Measurements from ENCODE around the gene IGFBP4.

Gene IGFBP4

GRCh38 chr17:40493697-40494096 lies 50.4 kb downstream of the IGFBP4 start:
- Histone ChIP-seq H3K79me2 (ENCODE audit: control insufficient read depth, low read length) (no peaks in the 10 kb centered on the region), H3K36me3 (ENCODE audit: control insufficient read depth, low read length) (no peaks in the 10 kb centered on the region), H3F3A (ENCODE audit: control insufficient read depth, insufficient read depth) (no peaks in the 10 kb centered on the region), H3K27me3 (ENCODE audit: control insufficient read depth, low read length) (peaks cover 9% of the 10 kb centered on the region), H3K4me3 (ENCODE audit: low read length) (no peak overlapping the region), H3K27ac (ENCODE audit: low read depth, low read length) (no peak overlapping the region), H4K20me1 (ENCODE audit: control insufficient read depth, insufficient read depth, low read depth, low read length) (no peaks in the 10 kb centered on the region), H3K9me3 (ENCODE audit: control insufficient read depth, insufficient read depth, low read length) (no peaks in the 10 kb centered on the region), H3K4me2 (ENCODE audit: low read length) (no peak overlapping the region), H3K4me1 (ENCODE audit: control insufficient read depth, low read length) (peaks cover 10% of the 10 kb centered on the region), H3K9me2 (replicated peaks; ENCODE audit: control insufficient read depth, low read length) (no peaks in the 10 kb centered on the region)
- TF ChIP-seq EZH2phosphoT487 (IDR thresholded peaks at IDR 0.05; ENCODE audit: borderline replicate concordance, low read length) (no peak), CTCF (IDR thresholded peaks at IDR 0.05; ENCODE audit: low read depth, low read length, poor library complexity, severe bottlenecking) (no peak)

- Histone ChIP-seq H3K9me3 (ENCODE audit: control insufficient read depth, insufficient read depth, low read length) (no peaks in the 10 kb centered on the region), H4K20me1 (ENCODE audit: control insufficient read depth, insufficient read depth, low read depth, low read length) (no peaks in the 10 kb centered on the region), H3K27me3 (ENCODE audit: control insufficient read depth, low read length) (peaks cover 9% of the 10 kb centered on the region), H3K27ac (ENCODE audit: low read depth, low read length) (no peak overlapping the region), H3K4me1 (ENCODE audit: control insufficient read depth, low read length) (peaks cover 1% of the 10 kb centered on the region; the same call in 1 of the 2 replicates), H3K36me3 (ENCODE audit: control insufficient read depth, low read length) (no peaks in the 10 kb centered on the region), H3K4me3 (ENCODE audit: low read length) (no peak overlapping the region), H3F3A (ENCODE audit: control insufficient read depth, insufficient read depth) (no peaks in the 10 kb centered on the region), H3K9me2 (replicated peaks; ENCODE audit: control insufficient read depth, low read length) (no peaks in the 10 kb centered on the region), H3K79me2 (ENCODE audit: control insufficient read depth, low read length) (no peaks in the 10 kb centered on the region), H3K4me2 (ENCODE audit: low read length) (no peak overlapping the region)
- TF ChIP-seq EZH2phosphoT487 (IDR thresholded peaks at IDR 0.05; ENCODE audit: borderline replicate concordance, low read length): no peak
These were observed 51.9 kb downstream of the IGFBP4 start for GRCh38 chr17:40495140-40495539.

- H3K4me2 ChIP-seq (ENCODE audit: low read length): no peak overlapping the region
- H3K4me1 ChIP-seq (ENCODE audit: control insufficient read depth, low read length): no peaks in the 10 kb centered on the region
- no peaks in the 10 kb centered on the region for H3K36me3 ChIP-seq (ENCODE audit: control insufficient read depth, low read length)
- H3K9me3 ChIP-seq (ENCODE audit: control insufficient read depth, insufficient read depth, low read length): no peaks in the 10 kb centered on the region
- H3K9me2 ChIP-seq (replicated peaks; ENCODE audit: control insufficient read depth, low read length): no peaks in the 10 kb centered on the region
- no peak overlapping the region for H3K4me3 ChIP-seq (ENCODE audit: low read length)
- no peaks in the 10 kb centered on the region for H4K20me1 ChIP-seq (ENCODE audit: control insufficient read depth, insufficient read depth, low read depth, low read length)
- no peak overlapping the region for H3K27ac ChIP-seq (ENCODE audit: low read depth, low read length)
- H3K27me3 ChIP-seq (ENCODE audit: control insufficient read depth, low read length): peaks cover 7% of the 10 kb centered on the region
- H3F3A ChIP-seq (ENCODE audit: control insufficient read depth, insufficient read depth): no peaks in the 10 kb centered on the region
- TF ChIP-seq CTCF (IDR thresholded peaks at IDR 0.05; ENCODE audit: low read depth, low read length, poor library complexity, severe bottlenecking) (no peak), EZH2phosphoT487 (IDR thresholded peaks at IDR 0.05; ENCODE audit: borderline replicate concordance, low read length) (no peak)
- H3K79me2 ChIP-seq (ENCODE audit: control insufficient read depth, low read length): no peaks in the 10 kb centered on the region
These were observed 52.9 kb downstream of the IGFBP4 start for GRCh38 chr17:40496170-40496569.

- no peak overlapping the region for H3K27ac ChIP-seq (ENCODE audit: low read depth, low read length)
- no peaks in the 10 kb centered on the region for H3K36me3 ChIP-seq (ENCODE audit: control insufficient read depth, low read length)
- no peak overlapping the region for H3K4me2 ChIP-seq (ENCODE audit: low read length)
- H3K27me3 ChIP-seq (ENCODE audit: control insufficient read depth, low read length): peaks cover 7% of the 10 kb centered on the region
- H3K79me2 ChIP-seq (ENCODE audit: control insufficient read depth, low read length): no peaks in the 10 kb centered on the region
- no peaks in the 10 kb centered on the region for H3K9me2 ChIP-seq (replicated peaks; ENCODE audit: control insufficient read depth, low read length)
- H4K20me1 ChIP-seq (ENCODE audit: control insufficient read depth, insufficient read depth, low read depth, low read length): no peaks in the 10 kb centered on the region
- H3F3A ChIP-seq (ENCODE audit: control insufficient read depth, insufficient read depth): no peaks in the 10 kb centered on the region
- no peak overlapping the region for H3K4me3 ChIP-seq (ENCODE audit: low read length)
- H3K9me3 ChIP-seq (ENCODE audit: control insufficient read depth, insufficient read depth, low read length): no peaks in the 10 kb centered on the region
- TF ChIP-seq CTCF (IDR thresholded peaks at IDR 0.05; ENCODE audit: low read depth, low read length, poor library complexity, severe bottlenecking) (no peak), EZH2phosphoT487 (IDR thresholded peaks at IDR 0.05; ENCODE audit: borderline replicate concordance, low read length) (no peak)
- H3K4me1 ChIP-seq (ENCODE audit: control insufficient read depth, low read length): no peaks in the 10 kb centered on the region
These were observed 53.6 kb downstream of the IGFBP4 start for GRCh38 chr17:40496634-40497420.

Measured in DOHH2 (cell line).